ENCODE results near the gene PAX7.
"Not testable (repeated sequence)": the region's sequence is repeated elsewhere in the genome, so short reads cannot be mapped to it uniquely, and the experiment has no call there.

The PAX7 gene

GRCh38 chr1:18630511-18631495 lies at the start of gene PAX7:
Gene PAX7 (plus strand): TSS chr1:18630846. CDS start chr1:18631604, 758 bp downstream.
- in situ Hi-C loops (cut with HindIII; ENCODE audit: low pct_unique_long_range_greater_than_20kb, low sequenced_read_pairs) = no loop called here
- TF ChIP-seq JUND (IDR thresholded peaks at IDR 0.05; ENCODE audit: low read depth) = no peak
- no peak for DNase-seq (ENCODE audit: low read depth in 1 of 2, low spot score in 1 of 2)

- no peak for TF ChIP-seq JUND (IDR thresholded peaks at IDR 0.05; ENCODE audit: low read depth)
- in situ Hi-C loops (cut with HindIII; ENCODE audit: low pct_unique_long_range_greater_than_20kb, low sequenced_read_pairs) = no loop called here
- DNase-seq (ENCODE audit: low read depth in 1 of 2, low spot score in 1 of 2) = peak; percentile 29 to 34
Observed at GRCh38 chr1:18581420-18581880, 49.2 kb upstream of the PAX7 start.

GRCh38 chr1:18582890-18583289 lies 47.8 kb upstream of the PAX7 start:
- DNase-seq (ENCODE audit: low read depth in 1 of 2, low spot score in 1 of 2) = no peak
- in situ Hi-C loops (cut with HindIII; ENCODE audit: low pct_unique_long_range_greater_than_20kb, low sequenced_read_pairs) = no loop called here
- TF ChIP-seq JUND (IDR thresholded peaks at IDR 0.05; ENCODE audit: low read depth) = no peak

GRCh38 chr1:18583326-18583941 lies 47.2 kb upstream of the PAX7 start:
- DNase-seq (ENCODE audit: low read depth in 1 of 2, low spot score in 1 of 2) = no peak
- TF ChIP-seq JUND (IDR thresholded peaks at IDR 0.05; ENCODE audit: low read depth) = no peak
- in situ Hi-C loops (cut with HindIII; ENCODE audit: low pct_unique_long_range_greater_than_20kb, low sequenced_read_pairs) = no loop called here

- DNase-seq (ENCODE audit: low read depth in 1 of 2, low spot score in 1 of 2); in situ Hi-C loops (cut with HindIII; ENCODE audit: low pct_unique_long_range_greater_than_20kb, low sequenced_read_pairs): not testable (repeated sequence)
Observed at GRCh38 chr1:18586016-18586415, 44.6 kb upstream of the PAX7 start.

GRCh38 chr1:18588093-18588492 lies 42.6 kb upstream of the PAX7 start:
- TF ChIP-seq JUND (IDR thresholded peaks at IDR 0.05; ENCODE audit: low read depth) = no peak
- in situ Hi-C loops (cut with HindIII; ENCODE audit: low pct_unique_long_range_greater_than_20kb, low sequenced_read_pairs) = no loop called here
- no peak for DNase-seq (ENCODE audit: low read depth in 1 of 2, low spot score in 1 of 2)

- in situ Hi-C loops (cut with HindIII; ENCODE audit: low pct_unique_long_range_greater_than_20kb, low sequenced_read_pairs) = no loop called here
- TF ChIP-seq JUND (IDR thresholded peaks at IDR 0.05; ENCODE audit: low read depth) = no peak
- no peak for DNase-seq (ENCODE audit: low read depth in 1 of 2, low spot score in 1 of 2)
Observed at GRCh38 chr1:18592368-18592767, 38.3 kb upstream of the PAX7 start.

GRCh38 chr1:18597160-18598042 lies 33.2 kb upstream of the PAX7 start:
- no peak for TF ChIP-seq JUND (IDR thresholded peaks at IDR 0.05; ENCODE audit: low read depth)
- peak in 1 of 2 experiments; percentile 53 for DNase-seq (ENCODE audit: low read depth in 1 of 2, low spot score in 1 of 2)
- in situ Hi-C loops (cut with HindIII; ENCODE audit: low pct_unique_long_range_greater_than_20kb, low sequenced_read_pairs) = no loop called here

GRCh38 chr1:18599086-18599485 lies 31.6 kb upstream of the PAX7 start:
- in situ Hi-C loops (cut with HindIII; ENCODE audit: low pct_unique_long_range_greater_than_20kb, low sequenced_read_pairs) = no loop called here
- peak in 1 of 2 experiments; percentile 89 for DNase-seq (ENCODE audit: low read depth in 1 of 2, low spot score in 1 of 2)
- TF ChIP-seq JUND (IDR thresholded peaks at IDR 0.05; ENCODE audit: low read depth) = no peak

GRCh38 chr1:18599704-18600103 lies 30.9 kb upstream of the PAX7 start:
- no peak for TF ChIP-seq JUND (IDR thresholded peaks at IDR 0.05; ENCODE audit: low read depth)
- DNase-seq (ENCODE audit: low read depth in 1 of 2, low spot score in 1 of 2) = no peak
- in situ Hi-C loops (cut with HindIII; ENCODE audit: low pct_unique_long_range_greater_than_20kb, low sequenced_read_pairs) = no loop called here

GRCh38 chr1:18602533-18603211 lies 28.0 kb upstream of the PAX7 start:
- no peak for TF ChIP-seq JUND (IDR thresholded peaks at IDR 0.05; ENCODE audit: low read depth)
- in situ Hi-C loops (cut with HindIII; ENCODE audit: low pct_unique_long_range_greater_than_20kb, low sequenced_read_pairs) = no loop called here
- DNase-seq (ENCODE audit: low read depth in 1 of 2, low spot score in 1 of 2) = no peak

Data from T47D (cell line).